H1 (cell line): ENCODE results near the gene KRTAP5-1. TPM values are rescaled to one million over a fixed set of nuclear protein-coding genes. Genes with fewer than 3 reads are reported as not detected.

Experiments
- CTCF ChIA-PET: fragments of 300-600 bp; sonication (Branson Sonifier 250); formaldehyde crosslinking; loops from one replicate; lab custom pipeline; 2021; ENCODE audit not compliant: partially characterized antibody; lab: Charles Lee
- POLR2A ChIA-PET: fragments of 300-600 bp; sonication (Branson Sonifier 250); formaldehyde crosslinking; loops from one replicate; lab custom pipeline; 2021; ENCODE audit warnings: inconsistent platforms; ENCODE audit not compliant: partially characterized antibody; lab: Charles Lee
- DNase-seq, 2 experiments: peaks; one replicate each; pipeline versions ENCODE4 v3.0.0 to v3.0.0-alpha.2; 2010 to 2022; ENCODE audit warnings: low spot score in 2 of 2, low read depth in 1 of 2, mixed read lengths in 1 of 2
- FAIRE-seq: peaks from 2 replicates; lab custom pipeline; 2011; peaks lifted over from hg19 to GRCh38; lab: Jason Lieb, UNC
- H2AFZ ChIP-seq: 2 replicates; pipeline ENCODE4 v1.8.1; 2012; ENCODE audit warnings: low read length, inconsistent platforms
- H2AK5ac ChIP-seq: 2 replicates; pipeline ENCODE4 v1.6.1; 2013; ENCODE audit warnings: low read depth, low read length
- H2BK120ac ChIP-seq: replicated peaks from 2 replicates; pipeline ENCODE3; 2013; ENCODE audit warnings: low read depth, low read length, inconsistent platforms
- H2BK12ac ChIP-seq: 2 replicates; pipeline ENCODE4 v1.6.1; 2013; ENCODE audit warnings: low read depth, low read length
- H2BK15ac ChIP-seq: 2 replicates; pipeline ENCODE4 v1.6.1; 2013; ENCODE audit warnings: low read length
- H2BK20ac ChIP-seq: 2 replicates; pipeline ENCODE4 v1.6.1; 2013; ENCODE audit warnings: low read length
- H2BK5ac ChIP-seq: 2 replicates; pipeline ENCODE4 v1.6.1; 2013; ENCODE audit warnings: low read depth, low read length
- H3K14ac ChIP-seq: 2 replicates; pipeline ENCODE4 v1.6.1; 2013; ENCODE audit warnings: inconsistent platforms; ENCODE audit not compliant: insufficient read length
- H3K18ac ChIP-seq: 2 replicates; pipeline ENCODE4 v1.6.1; 2013; ENCODE audit warnings: low read length; ENCODE audit errors: extremely low read depth
- H3K23ac ChIP-seq: 2 replicates; pipeline ENCODE4 v1.6.1; 2013; ENCODE audit warnings: inconsistent platforms; ENCODE audit not compliant: insufficient read length
- H3K23me2 ChIP-seq: 2 replicates; pipeline ENCODE4 v1.6.1; 2013; ENCODE audit warnings: low read depth, low read length
- H3K27ac ChIP-seq: 2 replicates; pipeline ENCODE4 v1.6.1; 2011; ENCODE audit warnings: low read depth, low read length, inconsistent platforms
- H3K27me3 ChIP-seq, 4 experiments: replicated peaks in 1 of 4; 1 replicate in 1 of 4; 2 replicates in 3 of 4; pipeline versions ENCODE4 v1.6.1 to v1.8.1; 2011 to 2013; ENCODE audit warnings: low read length in 3 of 4, mild to moderate bottlenecking in 3 of 4, inconsistent platforms in 2 of 4, mixed read lengths in 2 of 4, moderate library complexity in 1 of 4; ENCODE audit not compliant: control insufficient read depth in 3 of 4, insufficient read depth in 3 of 4; ENCODE audit errors: extremely low read depth in 1 of 4
- H3K36me3 ChIP-seq, 4 experiments: 2 replicates each; pipeline versions ENCODE4 v1.6.1 to v1.8.1; 2011 to 2013; ENCODE audit warnings: mild to moderate bottlenecking in 4 of 4, low read length in 3 of 4, moderate library complexity in 2 of 4, control low read depth in 1 of 4, inconsistent platforms in 1 of 4; ENCODE audit not compliant: insufficient read depth in 4 of 4, control insufficient read depth in 2 of 4
- H3K4ac ChIP-seq: replicated peaks from 2 replicates; pipeline ENCODE3; 2013; ENCODE audit warnings: low read length, low read depth, mixed read lengths, inconsistent platforms; ENCODE audit not compliant: insufficient read length
- H3K4me1 ChIP-seq, 4 experiments: replicated peaks in 1 of 4; 1 replicate in 1 of 4; 2 replicates in 3 of 4; pipeline versions ENCODE4 v1.6.1 to v1.8.1; 2011 to 2013; ENCODE audit warnings: low read length in 3 of 4, inconsistent platforms in 2 of 4, mixed read lengths in 1 of 4; ENCODE audit not compliant: insufficient read depth in 4 of 4, control insufficient read depth in 3 of 4
- H3K4me2 ChIP-seq, 2 experiments: 2 replicates each; pipeline versions ENCODE4 v1.6.1 to v1.8.1; 2011 to 2013; ENCODE audit warnings: low read depth in 2 of 2, low read length in 2 of 2, control low read depth in 1 of 2, inconsistent platforms in 1 of 2, mild to moderate bottlenecking in 1 of 2; ENCODE audit not compliant: insufficient read depth in 1 of 2
- H3K4me3 ChIP-seq, 4 experiments: fragments of 200-600, 300-600 bp in 1 of 4; sonication (generic), shearing (Covaris generic), sonication (Bioruptor Twin) in 1 of 4; 2 replicates each; pipeline versions ENCODE4 v1.5.1 to v1.8.1; 2011 to 2016; ENCODE audit warnings: low read length in 4 of 4, low read depth in 3 of 4, control low read depth in 2 of 4, inconsistent platforms in 2 of 4, mild to moderate bottlenecking in 2 of 4, mixed read lengths in 1 of 4, moderate library complexity in 1 of 4; ENCODE audit not compliant: insufficient read depth in 2 of 4; ENCODE audit errors: extremely low read depth in 1 of 4
- H3K56ac ChIP-seq: replicated peaks from 2 replicates; pipeline ENCODE3; 2013; ENCODE audit warnings: low read depth, mild to moderate bottlenecking, mixed read lengths, low read length, inconsistent platforms; ENCODE audit not compliant: insufficient read length
- H3K79me1 ChIP-seq: 2 replicates; pipeline ENCODE4 v1.6.1; 2013; ENCODE audit warnings: low read depth, low read length, control low read depth
- H3K79me2 ChIP-seq, 2 experiments: 2 replicates each; pipeline versions ENCODE4 v1.6.1 to v1.8.1; 2012 to 2013; ENCODE audit warnings: low read length in 2 of 2, mild to moderate bottlenecking in 2 of 2, inconsistent platforms in 1 of 2; ENCODE audit not compliant: insufficient read depth in 2 of 2, control insufficient read depth in 1 of 2
- H3K9ac ChIP-seq, 4 experiments: replicated peaks in 1 of 4; 1 replicate in 1 of 4; 2 replicates in 3 of 4; pipeline versions ENCODE4 v1.6.1 to v1.8.1; 2011 to 2013; ENCODE audit warnings: low read depth in 3 of 4, low read length in 3 of 4, control low read depth in 2 of 4, mild to moderate bottlenecking in 2 of 4, moderate library complexity in 2 of 4, inconsistent platforms in 1 of 4; ENCODE audit errors: extremely low read depth in 1 of 4
- H3K9me3 ChIP-seq, 2 experiments: 2 replicates each; pipeline versions ENCODE4 v1.6.1 to v1.8.1; 2012 to 2013; ENCODE audit warnings: mild to moderate bottlenecking in 2 of 2, moderate library complexity in 2 of 2, control low read depth in 1 of 2, inconsistent platforms in 1 of 2, low read depth in 1 of 2, low read length in 1 of 2, mixed read lengths in 1 of 2; ENCODE audit not compliant: insufficient read depth in 2 of 2
- H4K20me1 ChIP-seq, 2 experiments: replicated peaks in 1 of 2; 2 replicates each; pipeline versions ENCODE3 to v1.8.1; 2011 to 2013; ENCODE audit warnings: inconsistent platforms in 2 of 2, low read length in 2 of 2, mild to moderate bottlenecking in 1 of 2; ENCODE audit not compliant: insufficient read depth in 2 of 2, control insufficient read depth in 1 of 2
- H4K5ac ChIP-seq: 2 replicates; pipeline ENCODE4 v1.6.1; 2013; ENCODE audit warnings: low read length, low read depth, mixed read lengths, inconsistent platforms; ENCODE audit not compliant: insufficient read length
- H4K8ac ChIP-seq: 2 replicates; pipeline ENCODE4 v1.8.0; 2013; ENCODE audit warnings: mild to moderate bottlenecking, moderate library complexity, low read length, inconsistent platforms; ENCODE audit not compliant: insufficient read depth; ENCODE audit errors: extremely low read depth
- H4K91ac ChIP-seq: replicated peaks from 2 replicates; pipeline ENCODE3; 2013; ENCODE audit warnings: low read length, mixed read lengths, inconsistent platforms; ENCODE audit not compliant: insufficient read length
- ASH2L ChIP-seq: fragments of 200-600, 300-600 bp; sonication (generic); IDR thresholded peaks from one replicate; pipeline ENCODE4 v1.7.1; 2017; ENCODE audit warnings: low read length
- BCL11A ChIP-seq, 2 experiments: IDR thresholded peaks; one replicate each; pipeline ENCODE4 v1.6.1; 2011; ENCODE audit warnings: low read depth in 2 of 2, low read length in 2 of 2, mild to moderate bottlenecking in 2 of 2
- EZH2 ChIP-seq: fragments of 200-600 bp; sonication (generic); IDR thresholded peaks from 2 replicates; pipeline ENCODE4 v1.7.1; 2012; ENCODE audit warnings: low read depth, mild to moderate bottlenecking, moderate library complexity, low read length, inconsistent platforms; ENCODE audit not compliant: severe bottlenecking
- FOSL1 ChIP-seq: IDR thresholded peaks from 2 replicates; pipeline ENCODE4 v1.6.1; 2011; ENCODE audit warnings: mild to moderate bottlenecking, low read depth, low read length, moderate library complexity; ENCODE audit not compliant: insufficient read depth
- KDM1A ChIP-seq: fragments of 200-600, 300-600 bp; sonication (generic); IDR thresholded peaks from 2 replicates; pipeline ENCODE4 v1.7.1; 2016; ENCODE audit warnings: mild to moderate bottlenecking, low read length, borderline replicate concordance
- NRF1 ChIP-seq: IDR thresholded peaks from 2 replicates; pipeline ENCODE4 v1.6.1; 2011; ENCODE audit warnings: mild to moderate bottlenecking, low read depth, low read length, improper control_type of control experiment
- TBP ChIP-seq: IDR thresholded peaks from 2 replicates; pipeline ENCODE4 v1.6.1; 2011; ENCODE audit warnings: low read depth, low read length, improper control_type of control experiment
- YY1 ChIP-seq: IDR thresholded peaks from 2 replicates; pipeline ENCODE4 v1.6.1; 2011; ENCODE audit warnings: low read depth, mild to moderate bottlenecking, low read length
- WGBS, 2 experiments: shearing (Covaris generic) in 1 of 2; methylation state at CpG; one replicate each; pipeline versions ENCODE4 v1.1.6 to v1.1.7; 2013 to 2015; ENCODE audit warnings: low lambda C conversion rate in 2 of 2, mixed read lengths in 2 of 2, inconsistent platforms in 1 of 2, low coverage in 1 of 2, missing lambda C conversion rate in 1 of 2; ENCODE audit not compliant: insufficient replicate concordance in 2 of 2, insufficient coverage in 1 of 2, insufficient read length in 1 of 2; ENCODE audit errors: extremely low coverage in 1 of 2, missing lambda C conversion rate in 1 of 2; 5-methylcytosine and 5-hydroxymethylcytosine counted together
- polyA plus RNA-seq, 7 experiments: library from polyadenylated mRNA; depleted of rRNA in 3 of 7; stranded (reverse) in 5 of 7; unstranded in 2 of 7; fragments of >200 nt in 5 of 7; fragments of 200-250 nt in 2 of 7; gene quantifications; 1 replicate in 5 of 7; 2 replicates in 1 of 7; 4 replicates in 1 of 7; pipeline versions ENCODE4 v1.2.1 to v1.2.3, GENCODE V29; 2011 to 2013; ENCODE audit warnings: missing spikeins in 2 of 7, mixed read lengths in 2 of 7
- total RNA-seq: library from RNA; stranded (reverse); fragmentation: NEBNext Ultra II Directional; extraction: Animal tissue kit (Norgen Biotek cat#: 25700); gene quantifications from 2 replicates; pipeline ENCODE4 v1.2.1, GENCODE V29; 2021

KRTAP5-1 gene
- total and polyA plus RNA-seq, 2 of the 8 experiments (the other 6 are each of a cell fraction or from before 2014, with no cell fraction given), result not detected

DNA sequence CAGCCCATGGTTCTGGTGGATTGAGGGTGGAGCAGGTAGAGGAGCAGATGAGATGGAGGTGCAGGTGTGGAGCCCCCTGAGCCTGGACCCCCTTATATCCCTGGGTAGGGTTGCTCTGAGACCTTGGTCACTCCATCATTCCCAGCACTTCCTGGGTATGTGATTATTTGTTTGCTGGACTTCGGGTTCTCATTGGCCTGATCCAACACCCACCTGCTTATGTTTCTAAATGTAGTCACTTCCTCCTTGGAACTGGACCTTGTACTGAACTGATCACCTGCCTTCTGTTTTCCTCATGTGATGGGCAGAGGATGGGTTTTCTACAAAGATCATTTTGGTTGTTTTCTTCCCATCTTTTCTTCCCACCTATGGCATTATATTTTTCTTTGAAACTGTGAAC, 37.0 kb upstream of the KRTAP5-1 start, which contains the start of gene KRTAP5-4:
Gene KRTAP5-4 (minus strand): TSS at position 53 of the 400 bp plus-strand sequence. CDS start 45 bp downstream, at position 8.
- Histone ChIP-seq H2AFZ (no peak within 1 kb of the TSS), H3K4ac (no peak within 1 kb of the TSS)
- no peak for FAIRE-seq
- TF ChIP-seq EZH2 (no peak), TBP (no peak), NRF1 (no peak), KDM1A (no peak), YY1 (no peak), FOSL1 (no peak), BCL11A (IDR thresholded peaks at IDR 0.05; ENCODE audit: low read depth in 2 of 2, low read length in 2 of 2) (no peak), ASH2L (no peak)

More for the DNA sequence above, 37.0 kb upstream of the KRTAP5-1 start, which contains the start of gene KRTAP5-4:
- H3K27me3 ChIP-seq, result peaks cover 0 to under 1% (median 0%) of the 10 kb centered on the region in 4 experiments; a peak in 1 of 7 replicates
- no peak within 1 kb of the TSS for H2BK15ac ChIP-seq
- no peak within 1 kb of the TSS for H2BK120ac ChIP-seq
- DNase-seq, result no peak
- H4K20me1 ChIP-seq, result no peaks in the 10 kb centered on the region
- H3K23me2 ChIP-seq, result no peaks in the 10 kb centered on the region
- H2AK5ac ChIP-seq, result no peak within 1 kb of the TSS
- ChIA-PET POLR2A (no interaction called here), CTCF (no interaction called here)
- no peak within 1 kb of the TSS for H3K23ac ChIP-seq
- no peaks in the 10 kb centered on the region for H3K79me2 ChIP-seq
- no peaks in the 10 kb centered on the region for H3K9me3 ChIP-seq
- no peaks in the 10 kb centered on the region for H3K79me1 ChIP-seq
- no peak within 1 kb of the TSS for H3K56ac ChIP-seq
- no peak within 1 kb of the TSS for H3K18ac ChIP-seq
- H3K14ac ChIP-seq, result no peak within 1 kb of the TSS
- H3K4me2 ChIP-seq, result no peak within 1 kb of the TSS
- H3K4me1 ChIP-seq, result no peaks in the 10 kb centered on the region; a peak in 1 of 7 replicates
- WGBS, 2 experiments, result 70% methylated on average over 1 of the region's 1 CpG; no CpG with 5 or more reads in 1 of the 2 experiments
- no peak within 1 kb of the TSS for H2BK20ac ChIP-seq
- no peak within 1 kb of the TSS for H3K9ac ChIP-seq
- no peak within 1 kb of the TSS for H2BK12ac ChIP-seq
- no peak within 1 kb of the TSS for H2BK5ac ChIP-seq
- no peaks in the 10 kb centered on the region for H3K36me3 ChIP-seq
- no peak within 1 kb of the TSS for H3K27ac ChIP-seq
- H3K4me3 ChIP-seq, result no peak within 1 kb of the TSS
- H4K8ac ChIP-seq, result no peak within 1 kb of the TSS
- H4K91ac ChIP-seq, result no peak within 1 kb of the TSS
- no peak within 1 kb of the TSS for H4K5ac ChIP-seq
